Measurements from ENCODE around the gene LMBR1.

LMBR1 gene

DNA sequence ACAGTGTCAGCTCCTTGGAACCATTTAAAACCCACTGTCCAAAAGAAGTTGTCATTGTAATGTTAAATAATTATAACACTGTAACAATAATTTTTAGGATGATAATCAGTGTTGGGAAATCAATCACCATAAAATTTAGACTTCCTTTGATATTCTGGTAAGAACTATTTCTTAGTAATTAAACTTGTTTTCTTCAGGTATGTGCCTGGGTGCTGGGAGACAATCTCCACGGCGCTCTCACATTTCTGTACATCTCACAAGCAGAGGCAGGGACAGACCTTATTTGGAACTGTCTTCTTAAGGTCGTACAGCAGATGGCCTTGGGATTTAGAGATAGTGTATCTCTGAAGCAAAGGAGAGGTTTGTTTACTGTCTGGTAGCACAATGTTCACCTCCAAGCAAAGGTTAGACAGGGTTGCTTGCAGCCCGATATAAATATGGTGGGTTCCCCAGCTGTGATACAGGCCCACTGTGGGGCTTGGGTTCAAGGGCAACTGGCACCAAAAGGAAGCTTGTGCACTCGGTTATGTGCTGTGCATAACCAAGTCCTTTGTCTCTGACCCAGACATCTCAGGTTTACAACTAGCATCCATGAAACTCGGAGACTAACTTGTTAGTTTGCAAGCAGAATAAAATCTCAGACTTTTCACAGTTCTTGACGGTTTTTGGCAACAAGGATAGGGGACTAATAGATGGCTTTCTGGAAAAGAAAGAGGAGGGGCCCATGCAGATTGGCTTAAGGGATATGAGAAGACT is 126.9 kb downstream of the LMBR1 start:
- Histone ChIP-seq H3K4me3 (ENCODE audit: low read length) (no peak overlapping the region), H3K27ac (ENCODE audit: low read length) (no peak overlapping the region), H3K4me1 (ENCODE audit: control insufficient read depth, low read depth, low read length) (peaks cover 5% of the 10 kb centered on the region), H3K9ac (ENCODE audit: low read length) (no peak overlapping the region), H3K27me3 (ENCODE audit: control insufficient read depth, insufficient read depth, low read length) (no peaks in the 10 kb centered on the region), H3K9me3 (ENCODE audit: control insufficient read depth, low read depth, low read length) (no peaks in the 10 kb centered on the region), H3K36me3 (ENCODE audit: control insufficient read depth, low read depth, low read length) (peaks cover 3% of the 10 kb centered on the region)

DNA sequence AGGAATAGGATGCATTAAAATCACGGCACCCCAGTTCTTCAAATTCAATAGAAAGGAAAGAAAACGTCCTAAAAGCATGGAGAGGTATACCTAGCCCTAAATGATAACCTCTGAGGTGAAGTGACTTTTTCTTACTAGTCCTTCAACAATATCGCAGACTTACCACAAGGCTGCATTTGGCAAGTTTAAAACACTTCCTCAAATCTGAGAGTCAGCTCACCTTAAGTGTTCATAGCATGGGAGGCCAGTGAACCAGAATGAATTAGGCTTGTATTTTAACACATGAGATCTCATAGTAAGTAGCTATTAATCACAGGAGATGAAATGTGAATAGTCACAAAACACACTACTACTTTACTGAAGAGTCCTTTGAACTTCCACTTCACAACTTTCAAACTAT is 128.2 kb downstream of the LMBR1 start:
- Histone ChIP-seq H3K9me3 (ENCODE audit: control insufficient read depth, low read depth, low read length) (no peaks in the 10 kb centered on the region), H3K36me3 (ENCODE audit: control insufficient read depth, low read depth, low read length) (peaks cover 6% of the 10 kb centered on the region), H3K27me3 (ENCODE audit: control insufficient read depth, insufficient read depth, low read length) (no peaks in the 10 kb centered on the region), H3K27ac (ENCODE audit: low read length) (no peak overlapping the region), H3K4me1 (ENCODE audit: control insufficient read depth, low read depth, low read length) (peaks cover 5% of the 10 kb centered on the region), H3K4me3 (ENCODE audit: low read length) (no peak overlapping the region), H3K9ac (ENCODE audit: low read length) (no peak overlapping the region)

DNA sequence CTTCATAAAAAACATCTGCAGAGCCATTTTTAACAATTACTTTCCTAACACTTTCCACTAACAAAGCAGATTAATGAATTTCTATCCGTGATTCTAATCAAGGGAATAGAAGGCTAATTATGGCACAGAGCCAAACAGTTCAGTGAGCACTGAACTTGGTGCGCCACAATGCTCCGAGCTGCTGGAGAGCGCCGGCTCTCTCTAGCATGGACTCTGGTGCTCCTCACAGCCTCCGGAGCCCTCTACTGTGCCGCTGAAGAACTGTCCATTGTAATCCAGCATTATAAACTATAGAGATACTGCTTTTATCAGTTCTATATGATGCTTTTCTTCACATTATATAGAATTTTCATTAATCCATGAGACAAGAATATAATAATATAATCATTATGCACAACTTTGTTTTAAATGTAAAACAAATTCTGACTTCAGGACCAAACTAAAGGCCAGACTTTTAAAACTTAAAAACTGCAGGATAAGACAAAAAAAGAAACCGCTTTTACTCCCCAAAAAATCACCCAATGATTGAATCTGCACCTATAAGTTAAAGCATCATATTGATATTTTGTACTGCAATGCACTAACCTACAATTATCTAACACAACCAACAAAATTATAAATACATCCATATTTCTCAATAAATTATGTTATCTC is 128.8 kb downstream of the LMBR1 start:
- Histone ChIP-seq H3K9ac (ENCODE audit: low read length) (no peak overlapping the region), H3K36me3 (ENCODE audit: control insufficient read depth, low read depth, low read length) (peaks cover 6% of the 10 kb centered on the region)

DNA sequence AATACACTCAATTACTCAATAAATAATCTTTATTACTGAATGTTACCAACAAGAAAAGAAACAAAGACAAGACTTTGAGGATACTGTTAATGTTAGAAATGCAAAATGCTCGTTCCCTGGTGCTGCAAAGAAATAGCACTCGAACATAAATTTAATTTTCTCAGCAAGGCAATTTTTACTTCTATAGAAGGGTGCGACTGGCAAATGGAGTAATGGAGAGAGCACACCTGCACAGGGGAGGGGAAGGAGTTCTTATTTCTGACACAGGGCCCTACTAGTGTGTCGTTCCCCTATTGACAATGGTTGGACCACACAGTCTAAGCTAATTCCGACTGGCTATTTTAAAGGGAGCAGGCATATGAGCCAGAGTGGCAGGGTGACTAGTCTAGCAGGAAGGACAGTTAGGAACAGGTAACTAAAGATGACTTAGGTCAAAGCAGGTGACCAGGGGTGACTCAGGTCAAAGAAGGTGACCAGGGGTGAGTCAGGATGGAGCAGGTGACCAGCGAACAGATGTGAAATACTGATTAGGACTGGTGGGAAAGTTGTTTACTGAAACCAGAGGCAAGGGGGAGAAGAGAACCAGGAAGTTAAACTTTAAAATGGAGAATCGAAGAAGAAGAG is 133.3 kb downstream of the LMBR1 start:
- H3K36me3 ChIP-seq (ENCODE audit: control insufficient read depth, low read depth, low read length) = peaks cover 6% of the 10 kb centered on the region
- H3K4me3 ChIP-seq (ENCODE audit: low read length) = no peak overlapping the region
- no peak overlapping the region for H3K27ac ChIP-seq (ENCODE audit: low read length)
- peaks cover 5% of the 10 kb centered on the region for H3K4me1 ChIP-seq (ENCODE audit: control insufficient read depth, low read depth, low read length)
- no peak overlapping the region for H3K9ac ChIP-seq (ENCODE audit: low read length)
- no peaks in the 10 kb centered on the region for H3K9me3 ChIP-seq (ENCODE audit: control insufficient read depth, low read depth, low read length)
- H3K27me3 ChIP-seq (ENCODE audit: control insufficient read depth, insufficient read depth, low read length) = no peaks in the 10 kb centered on the region

More for the DNA sequence above, 128.8 kb downstream of the LMBR1 start:
- Histone ChIP-seq H3K4me3 (ENCODE audit: low read length) (no peak overlapping the region), H3K9me3 (ENCODE audit: control insufficient read depth, low read depth, low read length) (no peaks in the 10 kb centered on the region), H3K4me1 (ENCODE audit: control insufficient read depth, low read depth, low read length) (peaks cover 2% of the 10 kb centered on the region), H3K27ac (ENCODE audit: low read length) (no peak overlapping the region), H3K27me3 (ENCODE audit: control insufficient read depth, insufficient read depth, low read length) (no peaks in the 10 kb centered on the region)

DNA sequence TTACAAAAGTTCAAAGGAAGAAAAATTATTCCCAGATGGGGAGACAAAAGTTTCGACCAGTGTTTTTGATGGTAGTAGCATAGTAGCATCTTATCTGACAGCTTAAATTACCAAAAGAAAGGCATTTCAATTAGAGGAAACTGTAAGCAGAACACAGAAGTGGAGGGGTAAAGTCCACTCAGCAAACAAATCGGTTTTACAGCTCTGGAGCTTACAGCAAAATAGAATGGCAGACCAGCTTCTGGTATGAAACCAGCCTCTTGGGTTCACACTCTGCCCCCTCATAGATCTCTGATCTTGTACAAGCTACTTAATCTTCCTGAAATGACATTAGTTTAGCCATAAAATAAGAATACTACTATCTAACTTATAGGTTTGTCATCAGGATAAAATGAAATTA is 133.8 kb downstream of the LMBR1 start:
- H3K36me3 ChIP-seq (ENCODE audit: control insufficient read depth, low read depth, low read length) = peaks cover 6% of the 10 kb centered on the region
- H3K9ac ChIP-seq (ENCODE audit: low read length) = no peak overlapping the region
- H3K4me3 ChIP-seq (ENCODE audit: low read length) = no peak overlapping the region
- no peak overlapping the region for H3K27ac ChIP-seq (ENCODE audit: low read length)
- H3K4me1 ChIP-seq (ENCODE audit: control insufficient read depth, low read depth, low read length) = peaks cover 5% of the 10 kb centered on the region
- H3K9me3 ChIP-seq (ENCODE audit: control insufficient read depth, low read depth, low read length) = no peaks in the 10 kb centered on the region
- no peaks in the 10 kb centered on the region for H3K27me3 ChIP-seq (ENCODE audit: control insufficient read depth, insufficient read depth, low read length)

DNA sequence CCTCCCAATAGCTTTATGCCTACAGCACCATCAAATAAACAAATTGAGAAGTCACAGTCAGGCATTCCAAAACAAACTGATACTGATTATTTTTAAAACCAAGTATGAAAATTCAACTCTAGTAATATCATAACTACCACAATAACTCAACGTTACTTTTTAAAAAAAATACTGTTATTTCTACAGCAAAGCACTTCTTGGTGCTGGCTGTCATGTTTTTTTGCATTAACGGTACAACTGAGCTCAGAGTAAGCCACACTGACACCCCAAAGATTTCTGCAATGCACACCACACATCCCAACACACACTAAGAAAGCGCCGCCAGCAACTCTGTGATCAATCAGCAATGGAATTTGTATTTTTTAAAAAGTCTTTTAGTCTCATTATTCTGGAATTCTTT is 138.8 kb downstream of the LMBR1 start:
- H3K27me3 ChIP-seq (ENCODE audit: control insufficient read depth, insufficient read depth, low read length) = no peaks in the 10 kb centered on the region
- no peak overlapping the region for H3K4me3 ChIP-seq (ENCODE audit: low read length)
- H3K4me1 ChIP-seq (ENCODE audit: control insufficient read depth, low read depth, low read length) = peaks cover 5% of the 10 kb centered on the region
- no peaks in the 10 kb centered on the region for H3K9me3 ChIP-seq (ENCODE audit: control insufficient read depth, low read depth, low read length)
- no peak overlapping the region for H3K27ac ChIP-seq (ENCODE audit: low read length)
- no peaks in the 10 kb centered on the region for H3K36me3 ChIP-seq (ENCODE audit: control insufficient read depth, low read depth, low read length)
- no peak overlapping the region for H3K9ac ChIP-seq (ENCODE audit: low read length)

DNA sequence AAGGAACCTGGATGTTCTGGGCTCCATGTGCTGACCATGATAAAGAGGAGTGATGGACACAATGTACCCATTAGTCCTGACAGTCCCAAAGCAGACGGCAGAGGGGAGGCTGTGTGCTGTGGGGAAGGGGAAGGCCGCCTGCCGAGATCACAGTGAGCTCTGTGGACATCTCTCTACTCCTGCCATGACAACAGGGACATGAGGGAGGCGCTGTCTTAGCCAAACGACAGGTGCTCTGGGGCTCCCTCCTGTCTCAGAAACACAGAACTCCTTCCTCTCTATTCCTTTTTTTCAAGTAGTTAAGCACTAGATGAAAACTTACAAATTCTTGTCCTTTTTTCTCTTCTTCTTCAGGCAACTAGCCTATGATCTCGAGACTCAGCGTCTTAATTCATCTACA is 139.4 kb downstream of the LMBR1 start:
- Histone ChIP-seq H3K36me3 (ENCODE audit: control insufficient read depth, low read depth, low read length) (no peaks in the 10 kb centered on the region), H3K27me3 (ENCODE audit: control insufficient read depth, insufficient read depth, low read length) (no peaks in the 10 kb centered on the region), H3K9ac (ENCODE audit: low read length) (no peak overlapping the region), H3K27ac (ENCODE audit: low read length) (no peak overlapping the region), H3K9me3 (ENCODE audit: control insufficient read depth, low read depth, low read length) (no peaks in the 10 kb centered on the region), H3K4me3 (ENCODE audit: low read length) (no peak overlapping the region), H3K4me1 (ENCODE audit: control insufficient read depth, low read depth, low read length) (peaks cover 5% of the 10 kb centered on the region)

DNA sequence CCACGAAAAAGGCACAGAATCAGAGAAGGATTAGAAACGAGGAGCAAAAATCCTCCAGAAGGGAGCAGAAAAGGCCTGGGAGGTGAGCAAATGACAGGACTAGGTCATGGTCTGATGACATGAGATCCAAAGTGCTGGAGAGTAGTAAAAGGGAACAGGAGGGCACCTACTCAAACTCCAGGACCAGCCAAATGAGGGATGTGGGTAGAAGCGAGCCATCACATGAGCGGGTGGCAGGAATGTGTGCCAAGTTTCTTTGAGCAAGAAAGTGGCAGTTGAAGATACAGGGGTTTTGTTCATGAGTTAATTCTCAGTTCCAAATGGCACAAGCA is 139.8 kb downstream of the LMBR1 start:
- Histone ChIP-seq H3K9me3 (ENCODE audit: control insufficient read depth, low read depth, low read length) (no peaks in the 10 kb centered on the region), H3K4me3 (ENCODE audit: low read length) (no peak overlapping the region), H3K9ac (ENCODE audit: low read length) (no peak overlapping the region), H3K4me1 (ENCODE audit: control insufficient read depth, low read depth, low read length) (peaks cover 2% of the 10 kb centered on the region), H3K27ac (ENCODE audit: low read length) (no peak overlapping the region), H3K36me3 (ENCODE audit: control insufficient read depth, low read depth, low read length) (no peaks in the 10 kb centered on the region), H3K27me3 (ENCODE audit: control insufficient read depth, insufficient read depth, low read length) (no peaks in the 10 kb centered on the region)

DNA sequence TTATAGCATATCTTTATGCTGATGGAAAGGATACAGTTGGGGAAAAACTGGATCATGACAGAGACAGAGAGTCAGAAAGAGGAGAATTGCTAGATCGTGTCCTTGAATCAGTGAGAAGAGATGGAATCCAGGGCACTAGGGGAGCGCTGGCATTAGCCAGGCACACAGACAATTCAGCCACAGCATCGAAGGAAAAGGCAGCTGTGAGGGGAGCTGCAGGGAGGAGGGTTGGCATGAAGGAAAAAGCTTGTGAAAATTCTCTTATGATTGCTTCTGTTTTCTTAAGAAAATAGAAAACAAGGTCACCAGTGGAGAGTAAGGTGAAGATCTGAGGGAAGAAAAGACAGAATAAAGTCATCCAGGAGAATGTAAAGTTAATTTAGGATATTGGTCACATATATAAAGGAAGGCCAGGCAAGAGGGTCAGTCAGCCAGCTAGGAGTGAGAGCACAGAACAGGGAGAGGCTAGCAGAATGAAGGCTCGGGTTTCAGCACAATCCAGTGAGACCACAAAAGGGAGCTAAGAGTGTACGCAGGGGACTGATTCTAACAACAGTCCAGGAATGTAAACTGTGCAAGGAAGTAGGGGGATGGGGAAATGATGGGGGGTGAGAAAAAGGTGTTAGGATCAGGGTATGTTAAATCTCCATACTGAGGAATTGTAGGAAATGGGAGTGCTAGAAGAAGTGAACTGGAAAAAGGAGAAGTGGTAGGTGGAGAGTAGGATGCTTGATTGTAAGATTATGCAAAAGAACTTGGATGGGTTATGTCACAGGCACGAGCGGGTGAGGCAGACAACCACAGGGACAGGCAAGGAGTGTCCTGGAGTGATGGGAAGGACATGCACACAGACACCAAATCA is 140.4 kb downstream of the LMBR1 start:
- no peak overlapping the region for H3K4me3 ChIP-seq (ENCODE audit: low read length)
- H3K27me3 ChIP-seq (ENCODE audit: control insufficient read depth, insufficient read depth, low read length) = no peaks in the 10 kb centered on the region
- H3K36me3 ChIP-seq (ENCODE audit: control insufficient read depth, low read depth, low read length) = no peaks in the 10 kb centered on the region
- H3K9ac ChIP-seq (ENCODE audit: low read length) = no peak overlapping the region
- H3K27ac ChIP-seq (ENCODE audit: low read length) = no peak overlapping the region
- H3K4me1 ChIP-seq (ENCODE audit: control insufficient read depth, low read depth, low read length) = no peaks in the 10 kb centered on the region
- H3K9me3 ChIP-seq (ENCODE audit: control insufficient read depth, low read depth, low read length) = no peaks in the 10 kb centered on the region

DNA sequence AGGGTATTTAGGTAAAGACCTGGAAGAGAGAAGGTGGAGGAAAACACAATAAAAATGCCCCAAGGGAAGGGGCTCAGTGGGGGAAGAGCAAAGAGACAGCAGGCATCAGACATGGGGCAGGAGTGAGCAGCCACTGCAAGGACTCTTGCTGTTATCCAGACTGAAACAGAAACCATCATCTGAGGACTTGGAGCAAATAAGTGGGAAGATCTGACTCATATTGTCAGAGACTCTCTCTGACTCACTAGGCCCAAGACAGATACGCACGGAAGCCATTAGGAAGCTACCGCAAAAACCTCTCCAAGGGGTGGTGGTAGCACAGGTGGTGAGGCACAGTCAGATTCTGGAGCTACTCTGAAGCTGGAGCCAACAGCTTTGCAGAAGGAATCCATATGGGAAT is 141.7 kb downstream of the LMBR1 start:
- Histone ChIP-seq H3K36me3 (ENCODE audit: control insufficient read depth, low read depth, low read length) (no peaks in the 10 kb centered on the region), H3K9me3 (ENCODE audit: control insufficient read depth, low read depth, low read length) (no peaks in the 10 kb centered on the region), H3K4me3 (ENCODE audit: low read length) (no peak overlapping the region), H3K27ac (ENCODE audit: low read length) (no peak overlapping the region), H3K9ac (ENCODE audit: low read length) (no peak overlapping the region), H3K4me1 (ENCODE audit: control insufficient read depth, low read depth, low read length) (no peaks in the 10 kb centered on the region), H3K27me3 (ENCODE audit: control insufficient read depth, insufficient read depth, low read length) (no peaks in the 10 kb centered on the region)

DNA sequence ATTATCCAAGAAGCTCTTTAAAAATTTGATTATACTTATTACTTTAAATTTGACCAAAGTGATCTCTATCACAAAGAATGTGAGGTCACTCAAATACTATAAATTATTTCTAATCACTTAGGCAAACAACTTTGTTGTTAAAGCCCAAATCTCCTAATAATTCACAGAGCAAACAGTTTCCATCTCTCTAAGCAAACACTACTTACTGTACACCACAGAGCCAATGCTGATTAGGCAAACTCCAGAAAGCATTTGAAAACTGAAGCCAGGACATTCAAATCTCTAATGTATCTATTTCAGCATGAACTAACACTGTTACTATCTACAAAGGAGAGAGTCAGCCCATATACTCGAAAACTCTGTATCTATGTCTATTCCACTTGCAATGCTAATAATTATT is 145.3 kb downstream of the LMBR1 start:
- no peaks in the 10 kb centered on the region for H3K27me3 ChIP-seq (ENCODE audit: control insufficient read depth, insufficient read depth, low read length)
- H3K4me3 ChIP-seq (ENCODE audit: low read length) = no peak overlapping the region
- H3K36me3 ChIP-seq (ENCODE audit: control insufficient read depth, low read depth, low read length) = no peaks in the 10 kb centered on the region
- no peak overlapping the region for H3K27ac ChIP-seq (ENCODE audit: low read length)
- H3K9ac ChIP-seq (ENCODE audit: low read length) = no peak overlapping the region
- no peaks in the 10 kb centered on the region for H3K9me3 ChIP-seq (ENCODE audit: control insufficient read depth, low read depth, low read length)
- no peaks in the 10 kb centered on the region for H3K4me1 ChIP-seq (ENCODE audit: control insufficient read depth, low read depth, low read length)
